GM12891 (cell line): ENCODE results near the gene ZNF532.

Source experiments
- PAX5 ChIP-seq: IDR thresholded peaks from 2 replicates; pipeline ENCODE4 v1.6.1; 2011; ENCODE audit warnings: low read length, moderate library complexity, mild to moderate bottlenecking; ENCODE audit not compliant: insufficient read depth, severe bottlenecking
- POLR2A ChIP-seq: IDR thresholded peaks from 2 replicates; pipeline ENCODE4 v1.6.1; 2011; ENCODE audit warnings: low read depth, low read length, control low read depth
- POLR2AphosphoS5 ChIP-seq: IDR thresholded peaks from 2 replicates; pipeline ENCODE4 v1.6.1; 2011; ENCODE audit warnings: low read depth, low read length, control low read depth
- POU2F2 ChIP-seq: IDR thresholded peaks from 2 replicates; pipeline ENCODE4 v1.6.1; 2011; ENCODE audit warnings: low read depth, mild to moderate bottlenecking, control low read depth, low read length, moderate library complexity
- SPI1 ChIP-seq: IDR thresholded peaks from 2 replicates; pipeline ENCODE4 v1.6.1; 2011; ENCODE audit warnings: low read depth, low read length, control low read depth
- TAF1 ChIP-seq: IDR thresholded peaks from 2 replicates; pipeline ENCODE4 v1.6.1; 2011; ENCODE audit warnings: low read depth, low read length, control low read depth

DNA sequence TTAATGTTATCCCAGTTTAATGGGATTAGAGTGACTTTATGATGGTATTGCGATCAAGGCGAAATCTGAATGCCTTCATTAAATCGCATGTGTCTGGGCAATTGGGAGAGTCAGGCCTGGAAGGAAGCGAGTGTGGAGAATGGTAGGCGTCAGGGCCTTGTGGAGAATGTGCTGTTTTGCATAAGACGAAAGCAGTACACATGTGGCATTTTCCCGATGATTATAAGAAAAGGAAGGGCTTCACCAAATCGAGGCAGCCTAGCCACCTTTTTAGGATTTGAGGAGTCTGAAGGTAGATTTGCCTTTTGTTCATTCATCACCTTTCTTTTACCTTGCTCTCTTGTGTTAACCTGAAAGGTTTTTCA, 1.0 kb downstream of the ZNF532 start:
- TF ChIP-seq POLR2AphosphoS5 = no peak
- no peak for TF ChIP-seq TAF1
- TF ChIP-seq POU2F2 = no peak
- TF ChIP-seq POLR2A = no peak
- no peak for TF ChIP-seq SPI1
- no peak for TF ChIP-seq PAX5
